ENCODE data around the gene OXSM.

OXSM gene

GRCh38 chr3:25789596-25790556, at the start of gene OXSM:
OXSM (plus strand) TSS chr3:25790090; CDS start chr3:25791021, 931 bp downstream.
- DNase-seq (ENCODE audit: low read depth): peak; percentile 70
- no peak for TF ChIP-seq CTCF (conservative IDR thresholded peaks at IDR 0.05; ENCODE audit: low read depth, low read length)
- peak within 1 kb of the TSS; percentile 65 for H3K4me3 ChIP-seq (ENCODE audit: low read length)

GRCh38 chr3:25744470-25744869, 45.4 kb upstream of the OXSM start:
- H3K4me3 ChIP-seq (ENCODE audit: low read length): no peak overlapping the region
- TF ChIP-seq CTCF (conservative IDR thresholded peaks at IDR 0.05; ENCODE audit: low read depth, low read length): no peak
- no peak for DNase-seq (ENCODE audit: low read depth)

GRCh38 chr3:25747033-25747432, 42.9 kb upstream of the OXSM start:
- no peak overlapping the region for H3K4me3 ChIP-seq (ENCODE audit: low read length)
- no peak for TF ChIP-seq CTCF (conservative IDR thresholded peaks at IDR 0.05; ENCODE audit: low read depth, low read length)
- no peak for DNase-seq (ENCODE audit: low read depth)

- TF ChIP-seq CTCF (conservative IDR thresholded peaks at IDR 0.05; ENCODE audit: low read depth, low read length): no peak
- no peak for DNase-seq (ENCODE audit: low read depth)
- no peak overlapping the region for H3K4me3 ChIP-seq (ENCODE audit: low read length)
Measured at GRCh38 chr3:25748189-25748588, 41.7 kb upstream of the OXSM start.

GRCh38 chr3:25749031-25749581, 40.8 kb upstream of the OXSM start:
- H3K4me3 ChIP-seq (ENCODE audit: low read length): no peak overlapping the region
- no peak for TF ChIP-seq CTCF (conservative IDR thresholded peaks at IDR 0.05; ENCODE audit: low read depth, low read length)
- DNase-seq (ENCODE audit: low read depth): no peak

- no peak for TF ChIP-seq CTCF (conservative IDR thresholded peaks at IDR 0.05; ENCODE audit: low read depth, low read length)
- DNase-seq (ENCODE audit: low read depth): no peak
- H3K4me3 ChIP-seq (ENCODE audit: low read length): no peak overlapping the region
Measured at GRCh38 chr3:25751048-25751447, 38.8 kb upstream of the OXSM start.

Data from retinal pigment epithelial cell (primary cell).